H1 (cell line): ENCODE data around the gene TSEN2. TPM values are rescaled to one million over a fixed set of nuclear protein-coding genes. Genes with fewer than 3 reads are reported as not detected.

Experiments
- SAP30 ChIP-seq: fragments of 300-600 bp; sonication (generic); IDR thresholded peaks from 2 replicates; pipeline ENCODE4 v1.7.1; 2012; ENCODE audit warnings: low read length, moderate library complexity, mild to moderate bottlenecking, inconsistent platforms; ENCODE audit not compliant: insufficient read depth, insufficient replicate concordance
- SIRT6 ChIP-seq: IDR thresholded peaks from one replicate; pipeline ENCODE4 v1.7.1; 2012; ENCODE audit warnings: low read length, inconsistent platforms
- SIX5 ChIP-seq: IDR thresholded peaks from 2 replicates; pipeline ENCODE4 v1.6.1; 2011; ENCODE audit warnings: mild to moderate bottlenecking, low read depth, low read length
- polyA plus RNA-seq, 7 experiments: library from polyadenylated mRNA; depleted of rRNA in 3 of 7; stranded (reverse) in 5 of 7; unstranded in 2 of 7; fragments of >200 nt in 5 of 7; fragments of 200-250 nt in 2 of 7; gene quantifications; 1 replicate in 5 of 7; 2 replicates in 1 of 7; 4 replicates in 1 of 7; pipeline versions ENCODE4 v1.2.1 to v1.2.3, GENCODE V29; 2011 to 2013; ENCODE audit warnings: missing spikeins in 2 of 7, mixed read lengths in 2 of 7
- total RNA-seq: library from RNA; stranded (reverse); fragmentation: NEBNext Ultra II Directional; extraction: Animal tissue kit (Norgen Biotek cat#: 25700); gene quantifications from 2 replicates; pipeline ENCODE4 v1.2.1, GENCODE V29; 2021
- TF ChIP-seq, protein P1 (sequence below), 3 experiments: IDR thresholded peaks; 1 replicate in 2 of 3; 2 replicates in 1 of 3; pipeline versions ENCODE4 v1.5.1 to v1.6.1; 2011; ENCODE audit warnings: low read length in 3 of 3, mild to moderate bottlenecking in 3 of 3, inconsistent platforms in 2 of 3, low read depth in 1 of 3, moderate library complexity in 1 of 3; ENCODE audit not compliant: insufficient read depth in 1 of 3; ENCODE audit errors: control extremely low read depth in 1 of 3
- TF ChIP-seq, protein P2 (sequence below): IDR thresholded peaks from 2 replicates; pipeline ENCODE4 v1.6.1; 2011; ENCODE audit warnings: low read depth, mild to moderate bottlenecking, low read length; ENCODE audit not compliant: insufficient read depth

Gene TSEN2
- total and polyA plus RNA-seq, 2 of the 8 experiments (the other 6 are each of a cell fraction or from before 2014, with no cell fraction given), result 16.1 to 22.4 TPM

DNA sequence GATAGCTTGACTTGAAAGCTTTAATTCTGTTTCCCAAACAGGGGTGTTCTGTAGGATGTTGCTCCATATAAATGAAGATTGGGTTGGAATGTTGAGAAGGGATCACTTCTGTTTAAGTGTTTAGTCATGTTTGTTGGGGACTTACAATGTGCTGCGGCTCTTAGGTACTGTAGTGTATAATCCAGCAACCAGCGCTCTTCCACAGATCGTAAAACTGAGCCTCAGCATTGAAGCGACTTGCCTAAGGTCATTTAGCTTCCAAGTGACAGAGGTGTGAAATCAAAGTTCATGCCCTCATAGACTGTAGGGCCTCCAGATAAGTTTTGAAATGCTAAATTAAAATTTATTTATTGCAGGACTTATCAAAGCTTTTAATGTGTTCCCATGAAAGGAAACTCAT, 74.4 kb downstream of the TSEN2 start (continued):
- TF ChIP-seq SAP30, result no peak
- TF ChIP-seq SIX5, result no peak
- TF ChIP-seq, protein P1, sequence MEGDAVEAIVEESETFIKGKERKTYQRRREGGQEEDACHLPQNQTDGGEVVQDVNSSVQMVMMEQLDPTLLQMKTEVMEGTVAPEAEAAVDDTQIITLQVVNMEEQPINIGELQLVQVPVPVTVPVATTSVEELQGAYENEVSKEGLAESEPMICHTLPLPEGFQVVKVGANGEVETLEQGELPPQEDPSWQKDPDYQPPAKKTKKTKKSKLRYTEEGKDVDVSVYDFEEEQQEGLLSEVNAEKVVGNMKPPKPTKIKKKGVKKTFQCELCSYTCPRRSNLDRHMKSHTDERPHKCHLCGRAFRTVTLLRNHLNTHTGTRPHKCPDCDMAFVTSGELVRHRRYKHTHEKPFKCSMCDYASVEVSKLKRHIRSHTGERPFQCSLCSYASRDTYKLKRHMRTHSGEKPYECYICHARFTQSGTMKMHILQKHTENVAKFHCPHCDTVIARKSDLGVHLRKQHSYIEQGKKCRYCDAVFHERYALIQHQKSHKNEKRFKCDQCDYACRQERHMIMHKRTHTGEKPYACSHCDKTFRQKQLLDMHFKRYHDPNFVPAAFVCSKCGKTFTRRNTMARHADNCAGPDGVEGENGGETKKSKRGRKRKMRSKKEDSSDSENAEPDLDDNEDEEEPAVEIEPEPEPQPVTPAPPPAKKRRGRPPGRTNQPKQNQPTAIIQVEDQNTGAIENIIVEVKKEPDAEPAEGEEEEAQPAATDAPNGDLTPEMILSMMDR (IDR thresholded peaks at IDR 0.05; ENCODE audit: control extremely low read depth in 1 of 3, insufficient read depth in 1 of 3, low read depth in 1 of 3, low read length in 3 of 3), result no peak
- no peak for TF ChIP-seq SIRT6
- TF ChIP-seq, protein P2, sequence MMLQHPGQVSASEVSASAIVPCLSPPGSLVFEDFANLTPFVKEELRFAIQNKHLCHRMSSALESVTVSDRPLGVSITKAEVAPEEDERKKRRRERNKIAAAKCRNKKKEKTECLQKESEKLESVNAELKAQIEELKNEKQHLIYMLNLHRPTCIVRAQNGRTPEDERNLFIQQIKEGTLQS, result no peak
